Right atrium auricular region (tissue), 2 donors: ENCODE measurements around the gene NEMP1. TPM values are rescaled to one million over a fixed set of nuclear protein-coding genes. Genes with fewer than 3 reads are reported as not detected.

Experiments
- DNase-seq: peaks from one replicate; pipeline ENCODE4 v3.0.0-alpha.2; 2019; ENCODE audit warnings: low spot score
- H3K27ac ChIP-seq, 2 donors: fragments of 200-600 bp; sonication (generic); 1 replicate in 1 of 2; 2 replicates in 1 of 2; pipeline ENCODE4 v1.5.1; 2016 to 2019
- H3K27me3 ChIP-seq, 2 donors: fragments of 200-600 bp; sonication (generic); one replicate each; pipeline versions ENCODE4 v1.5.1 to v1.6.0; 2017 to 2019
- H3K36me3 ChIP-seq: fragments of 200-600 bp; sonication (generic); one replicate; pipeline ENCODE4 v1.5.1; 2016
- H3K4me1 ChIP-seq, 2 donors: fragments of 200-600 bp; sonication (generic); one replicate each; pipeline versions ENCODE4 v1.5.1 to v1.6.0; 2017 to 2019
- H3K4me3 ChIP-seq, 2 donors: fragments of 200-600 bp; sonication (generic); 1 replicate in 1 of 2; 2 replicates in 1 of 2; pipeline ENCODE4 v1.5.1; 2017 to 2019; ENCODE audit warnings: mild to moderate bottlenecking in 1 of 2, moderate library complexity in 1 of 2
- H3K9me3 ChIP-seq, 2 donors: fragments of 200-600 bp; sonication (generic); one replicate each; pipeline ENCODE4 v1.5.1; 2019
- total RNA-seq, 2 donors: library from RNA; depleted of rRNA; stranded (reverse); fragments of >200 nt; gene quantifications; one replicate each; pipeline ENCODE4 v1.1.0, GENCODE V29; 2016
- TF ChIP-seq, protein P1 (sequence below), 2 donors: fragments of 200-600 bp; sonication (generic); IDR thresholded peaks; one replicate each; pipeline ENCODE4 v1.5.1; 2019; ENCODE audit warnings: antibody characterized with exemption in 2 of 2

Gene NEMP1
- total RNA-seq, 2 donors from 2014 or later, result 1.9 to 2.2 TPM

DNA sequence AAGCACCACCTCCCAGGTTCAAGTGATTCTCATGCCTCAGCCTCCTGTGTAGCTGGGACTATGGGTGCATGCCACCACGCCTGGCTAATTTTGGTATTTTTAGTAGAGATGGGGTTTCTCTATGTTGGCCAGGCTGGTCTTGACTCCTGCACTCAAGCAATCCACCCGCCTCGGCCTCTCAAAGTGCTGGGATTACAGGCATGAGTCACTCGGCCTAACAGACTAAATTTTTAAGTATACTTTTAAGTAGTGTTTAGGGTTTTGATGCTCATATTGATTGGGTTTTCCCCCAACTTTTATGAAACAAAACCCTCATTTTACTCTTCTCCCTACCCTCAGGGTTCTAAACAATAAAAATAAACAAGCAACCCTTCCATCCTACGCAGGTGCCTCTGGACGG is 34.1 kb downstream of the NEMP1 start:
- TF ChIP-seq, protein P1, sequence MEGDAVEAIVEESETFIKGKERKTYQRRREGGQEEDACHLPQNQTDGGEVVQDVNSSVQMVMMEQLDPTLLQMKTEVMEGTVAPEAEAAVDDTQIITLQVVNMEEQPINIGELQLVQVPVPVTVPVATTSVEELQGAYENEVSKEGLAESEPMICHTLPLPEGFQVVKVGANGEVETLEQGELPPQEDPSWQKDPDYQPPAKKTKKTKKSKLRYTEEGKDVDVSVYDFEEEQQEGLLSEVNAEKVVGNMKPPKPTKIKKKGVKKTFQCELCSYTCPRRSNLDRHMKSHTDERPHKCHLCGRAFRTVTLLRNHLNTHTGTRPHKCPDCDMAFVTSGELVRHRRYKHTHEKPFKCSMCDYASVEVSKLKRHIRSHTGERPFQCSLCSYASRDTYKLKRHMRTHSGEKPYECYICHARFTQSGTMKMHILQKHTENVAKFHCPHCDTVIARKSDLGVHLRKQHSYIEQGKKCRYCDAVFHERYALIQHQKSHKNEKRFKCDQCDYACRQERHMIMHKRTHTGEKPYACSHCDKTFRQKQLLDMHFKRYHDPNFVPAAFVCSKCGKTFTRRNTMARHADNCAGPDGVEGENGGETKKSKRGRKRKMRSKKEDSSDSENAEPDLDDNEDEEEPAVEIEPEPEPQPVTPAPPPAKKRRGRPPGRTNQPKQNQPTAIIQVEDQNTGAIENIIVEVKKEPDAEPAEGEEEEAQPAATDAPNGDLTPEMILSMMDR (IDR thresholded peaks at IDR 0.05), result no peak
- Histone ChIP-seq H3K9me3 (no peaks in the 10 kb centered on the region), H3K27me3 (no peaks in the 10 kb centered on the region), H3K4me1 (no peaks in the 10 kb centered on the region), H3K4me3 (no peak overlapping the region), H3K27ac (no peak overlapping the region), H3K36me3 (no peaks in the 10 kb centered on the region)
- DNase-seq, result no peak

DNA sequence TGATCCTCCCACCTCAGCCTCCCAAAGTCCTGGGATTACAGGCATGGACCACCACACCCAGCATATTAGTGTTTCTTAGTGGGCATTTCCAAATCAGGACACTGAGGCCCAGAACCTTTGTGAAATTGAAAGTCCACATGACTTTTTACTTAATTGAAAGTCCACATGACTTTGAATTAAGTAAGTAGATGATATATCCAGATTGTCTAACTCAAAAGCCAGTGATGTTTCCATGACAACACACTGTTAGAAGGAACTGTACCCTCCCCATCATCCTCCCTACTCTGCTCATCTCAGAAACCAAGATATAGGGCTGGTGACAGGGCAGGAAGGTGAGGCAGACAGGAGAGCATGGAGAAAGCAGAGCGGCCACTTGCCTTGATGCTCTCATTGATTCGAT is 35.9 kb downstream of the NEMP1 start:
- TF ChIP-seq, protein P1 (IDR thresholded peaks at IDR 0.05), result no peak
- Histone ChIP-seq H3K27me3 (no peaks in the 10 kb centered on the region), H3K4me3 (no peak overlapping the region)

DNA sequence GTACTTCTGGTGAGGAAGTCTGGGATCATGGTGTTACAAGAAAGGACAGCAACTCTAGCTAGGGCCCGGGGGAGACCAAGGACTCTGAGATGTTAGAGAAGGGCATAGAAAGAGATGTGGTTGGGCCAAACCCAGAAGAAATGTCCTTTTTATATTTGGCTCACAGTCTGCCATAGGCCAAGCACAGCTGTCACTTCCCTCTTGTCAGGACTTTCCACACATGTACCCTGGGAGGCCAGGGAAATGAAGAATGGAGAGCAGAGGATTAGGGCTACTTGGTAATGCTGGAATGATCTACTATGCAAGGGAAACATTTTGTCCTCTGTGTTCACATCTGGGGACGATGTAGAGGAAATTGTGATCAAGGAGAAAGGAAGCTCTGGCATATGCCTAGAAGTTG is 37.8 kb downstream of the NEMP1 start:
- Histone ChIP-seq H3K4me3 (no peak overlapping the region), H3K27ac (no peak overlapping the region), H3K36me3 (no peaks in the 10 kb centered on the region), H3K9me3 (no peaks in the 10 kb centered on the region), H3K27me3 (no peaks in the 10 kb centered on the region), H3K4me1 (no peaks in the 10 kb centered on the region)
- TF ChIP-seq, protein P1 (IDR thresholded peaks at IDR 0.05), result no peak
- DNase-seq, result no peak

More for the DNA sequence above, 35.9 kb downstream of the NEMP1 start:
- DNase-seq, result no peak
- Histone ChIP-seq H3K9me3 (no peaks in the 10 kb centered on the region), H3K36me3 (no peaks in the 10 kb centered on the region), H3K27ac (no peak overlapping the region), H3K4me1 (no peaks in the 10 kb centered on the region)

DNA sequence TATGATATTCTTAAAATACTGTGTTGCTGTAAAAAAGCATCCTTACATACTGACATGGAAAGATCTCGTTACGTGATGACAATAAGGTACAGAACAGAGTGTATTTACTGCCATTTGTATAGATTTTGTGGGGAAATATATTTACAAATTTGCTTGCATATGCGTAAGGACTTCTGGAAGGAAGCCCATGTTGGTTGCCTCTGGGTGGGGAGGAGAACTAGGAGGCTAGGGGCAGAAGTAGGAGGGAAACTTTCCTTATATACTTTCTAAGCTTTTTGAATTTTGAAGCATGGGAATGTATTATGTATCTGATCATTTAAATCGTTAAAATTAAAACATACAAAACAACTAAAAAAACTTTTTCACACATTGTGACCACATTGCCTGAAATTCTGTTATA is 38.4 kb downstream of the NEMP1 start:
- DNase-seq, result no peak
- no peaks in the 10 kb centered on the region for H3K27me3 ChIP-seq
- no peaks in the 10 kb centered on the region for H3K36me3 ChIP-seq
- no peaks in the 10 kb centered on the region for H3K9me3 ChIP-seq
- H3K4me1 ChIP-seq, result no peaks in the 10 kb centered on the region
- no peak overlapping the region for H3K27ac ChIP-seq
- TF ChIP-seq, protein P1 (IDR thresholded peaks at IDR 0.05), result no peak
- no peak overlapping the region for H3K4me3 ChIP-seq

DNA sequence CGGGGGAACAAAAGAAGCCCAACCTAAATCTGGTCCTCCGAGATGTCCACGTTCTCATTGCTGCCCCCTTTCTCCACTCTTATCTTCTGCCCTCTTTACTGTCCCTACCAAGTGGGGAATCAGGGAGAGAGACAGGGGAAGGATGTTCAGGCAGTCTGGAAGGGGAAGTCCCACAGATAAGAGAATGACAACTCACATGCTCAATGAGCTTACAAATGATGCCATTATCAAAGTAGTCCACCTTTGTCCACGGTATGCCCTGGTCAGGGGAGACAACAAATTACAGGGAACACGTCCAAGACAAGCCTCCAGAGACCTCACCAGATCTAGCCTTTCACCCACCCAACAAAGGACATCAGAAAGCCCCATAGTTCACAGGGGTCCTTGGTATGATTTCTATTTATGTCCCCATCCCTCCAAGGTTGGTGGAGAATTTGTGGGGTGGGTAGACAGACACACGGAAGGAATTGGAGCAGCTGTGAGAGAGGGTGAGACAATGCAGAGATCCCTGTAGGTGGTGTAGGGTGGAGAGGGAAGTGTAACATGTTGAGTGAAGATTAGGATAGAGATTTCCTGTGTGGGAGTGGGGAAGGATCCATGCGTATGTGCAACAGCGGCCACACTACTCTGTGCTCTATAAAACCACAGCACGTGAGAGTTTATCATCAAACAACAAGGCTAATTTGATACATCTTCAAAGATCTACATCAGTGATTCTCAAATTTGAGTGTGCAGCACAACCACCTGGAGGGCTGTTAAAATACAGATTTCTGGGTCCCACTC is 39.4 kb downstream of the NEMP1 start:
- Histone ChIP-seq H3K27me3 (no peaks in the 10 kb centered on the region), H3K4me3 (no peak overlapping the region), H3K4me1 (no peaks in the 10 kb centered on the region), H3K27ac (no peak overlapping the region), H3K9me3 (no peaks in the 10 kb centered on the region), H3K36me3 (no peaks in the 10 kb centered on the region)
- TF ChIP-seq, protein P1 (IDR thresholded peaks at IDR 0.05), result no peak
- DNase-seq, result no peak

DNA sequence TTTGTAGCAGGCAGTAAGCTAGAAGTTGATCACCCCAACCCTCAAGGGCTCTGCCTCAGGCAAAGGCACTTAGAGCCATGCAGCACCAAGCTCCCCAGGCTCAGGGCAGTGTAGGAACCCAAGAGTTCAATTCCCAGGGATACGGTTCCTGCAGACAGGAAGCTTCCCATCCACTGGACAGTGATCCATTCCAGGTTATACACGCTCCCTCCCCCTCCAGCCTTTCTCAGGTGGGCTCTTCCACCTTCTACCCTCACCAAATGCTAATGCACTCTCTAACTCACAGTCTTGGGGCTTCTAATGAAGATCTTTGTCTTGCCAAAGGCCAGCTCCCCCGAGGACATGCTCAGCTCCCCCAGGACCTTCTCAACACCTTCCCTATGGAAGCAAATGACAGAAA is 41.3 kb downstream of the NEMP1 start:
- Histone ChIP-seq H3K4me1 (no peaks in the 10 kb centered on the region), H3K4me3 (no peak overlapping the region), H3K36me3 (no peaks in the 10 kb centered on the region), H3K27me3 (no peaks in the 10 kb centered on the region), H3K9me3 (no peaks in the 10 kb centered on the region), H3K27ac (no peak overlapping the region)
- TF ChIP-seq, protein P1 (IDR thresholded peaks at IDR 0.05), result no peak
- no peak for DNase-seq
